HG02642 (cell line): Measurements from ENCODE around the gene ECT2L.
"Not testable (repeated sequence)": the region's sequence is repeated elsewhere in the genome, so short reads cannot be mapped to it uniquely, and the experiment has no call there.

Experiments
- ATAC-seq: cut with Tn5 transposase; IDR thresholded peaks from one replicate; pipeline ENCODE4 v1.9.1; 2021; ENCODE audit warnings: mild to moderate bottlenecking; ENCODE audit not compliant: unreplicated experiment, poor library complexity

ECT2L gene

DNA sequence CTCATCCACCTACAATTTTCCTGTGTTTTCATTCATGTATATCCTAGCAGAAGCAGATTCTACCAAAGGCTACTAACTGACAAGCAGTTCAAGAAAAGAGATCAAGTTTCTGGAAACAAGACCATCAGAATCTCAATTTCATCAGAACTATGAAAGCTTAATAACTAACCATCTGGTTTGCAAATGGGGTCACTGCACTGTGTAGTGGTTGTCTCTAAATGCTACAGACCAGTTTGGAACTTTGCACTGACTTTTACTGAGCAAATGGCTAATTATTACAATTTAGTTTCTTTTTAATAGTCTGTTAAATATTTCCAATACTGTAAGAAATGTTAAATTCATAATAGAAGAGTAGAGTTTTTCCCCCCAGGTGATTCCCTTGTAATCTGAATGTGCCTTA, 127.7 kb downstream of the ECT2L start:
- ATAC-seq = peak; percentile 45

DNA sequence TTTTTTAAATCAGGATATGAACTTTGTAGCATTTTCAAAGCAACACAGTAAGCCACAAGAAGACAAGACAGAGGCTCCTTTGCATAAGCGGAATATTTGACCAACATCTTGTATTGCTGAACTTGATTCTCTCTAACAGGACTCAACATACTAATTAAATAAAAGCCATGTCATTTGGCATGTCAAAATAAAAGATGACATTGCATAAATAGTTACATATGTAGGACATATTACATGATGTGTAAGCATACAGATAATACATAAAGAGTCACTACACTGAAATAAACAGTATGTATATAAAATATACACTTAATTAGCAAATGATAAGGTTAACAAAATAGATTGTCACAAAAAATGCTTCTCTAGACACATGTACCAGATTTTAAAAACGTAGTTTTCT, 129.9 kb downstream of the ECT2L start:
- no peak for ATAC-seq

DNA sequence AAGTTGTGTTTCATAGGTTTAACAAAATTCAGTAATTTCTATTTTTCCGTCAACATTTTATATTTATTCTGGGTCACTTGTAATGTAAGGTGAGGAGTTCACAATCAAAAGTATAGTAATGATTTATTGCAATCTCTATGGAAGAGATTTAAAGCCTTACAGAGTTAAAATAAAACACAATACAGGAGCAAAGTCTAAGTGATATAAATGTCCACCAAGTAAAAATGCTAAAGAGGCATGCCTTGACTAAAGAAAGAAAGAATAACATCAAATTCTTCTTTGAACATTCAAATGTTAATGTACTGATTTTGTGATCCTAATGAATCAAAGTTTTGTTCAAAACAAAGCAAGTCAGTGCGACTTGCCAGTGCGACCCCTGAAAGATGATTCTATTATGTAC, 130.7 kb downstream of the ECT2L start:
- no peak for ATAC-seq

DNA sequence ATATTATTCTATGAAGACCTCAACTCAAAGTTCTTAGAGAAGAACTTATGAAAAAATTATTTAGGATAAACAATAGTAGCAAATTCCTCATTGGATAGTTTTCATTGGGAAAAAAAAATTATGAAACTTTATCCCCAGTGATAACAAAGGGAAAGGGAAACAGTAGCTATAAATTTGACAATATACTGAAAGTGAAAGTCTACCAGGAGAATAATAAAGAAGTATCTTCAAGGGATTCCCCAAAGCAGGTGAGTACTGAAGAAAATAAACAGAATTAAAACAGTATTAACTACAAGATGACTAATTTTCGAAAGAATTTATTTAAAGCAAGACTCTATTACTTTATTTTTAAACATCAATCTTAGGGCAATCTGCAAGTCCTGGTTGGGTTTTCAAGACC, 135.8 kb downstream of the ECT2L start:
- no peak for ATAC-seq

DNA sequence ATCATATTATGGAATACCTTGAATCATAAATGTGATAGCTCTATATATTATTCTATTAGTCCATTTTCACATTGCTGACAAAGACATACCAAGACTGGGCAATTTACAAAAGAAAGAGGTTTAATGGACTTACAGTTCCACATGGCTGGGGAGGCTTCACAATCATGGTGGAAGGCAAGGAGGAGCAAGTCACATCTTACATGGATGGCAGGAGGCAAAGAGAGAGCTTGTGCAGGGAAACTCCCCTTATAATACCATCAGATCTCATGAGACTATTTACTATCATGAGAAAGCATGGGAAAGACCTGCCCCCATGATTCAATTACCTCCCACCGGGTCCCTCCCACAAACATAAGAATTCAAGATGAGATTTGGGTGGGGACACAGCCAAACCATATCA, 141.0 kb downstream of the ECT2L start:
- not testable (repeated sequence) for ATAC-seq

DNA sequence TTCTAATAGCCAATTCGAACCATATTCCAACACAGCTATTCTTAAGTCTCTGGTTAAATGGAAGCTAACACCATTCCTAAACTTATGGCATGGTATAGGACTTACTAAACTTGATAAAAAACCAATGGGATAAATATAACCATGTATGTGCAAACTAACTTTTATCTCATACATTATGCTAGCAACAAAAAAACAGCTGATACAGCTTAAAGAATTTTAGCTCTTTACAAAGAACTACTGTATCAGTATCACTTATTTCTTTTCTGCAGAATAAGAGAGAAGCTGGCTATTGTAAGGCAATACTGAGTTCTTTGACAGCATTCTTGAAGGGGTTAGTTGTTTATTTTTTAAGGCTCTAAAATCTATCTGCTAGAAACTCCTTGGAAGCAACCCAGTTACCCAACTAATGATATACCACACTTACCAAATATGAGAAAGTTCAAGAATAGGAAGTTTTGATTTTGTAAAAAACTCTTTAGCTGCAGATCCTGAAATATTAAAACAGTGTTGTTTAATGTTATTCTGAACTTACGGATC, 147.3 kb downstream of the ECT2L start:
- no peak for ATAC-seq

DNA sequence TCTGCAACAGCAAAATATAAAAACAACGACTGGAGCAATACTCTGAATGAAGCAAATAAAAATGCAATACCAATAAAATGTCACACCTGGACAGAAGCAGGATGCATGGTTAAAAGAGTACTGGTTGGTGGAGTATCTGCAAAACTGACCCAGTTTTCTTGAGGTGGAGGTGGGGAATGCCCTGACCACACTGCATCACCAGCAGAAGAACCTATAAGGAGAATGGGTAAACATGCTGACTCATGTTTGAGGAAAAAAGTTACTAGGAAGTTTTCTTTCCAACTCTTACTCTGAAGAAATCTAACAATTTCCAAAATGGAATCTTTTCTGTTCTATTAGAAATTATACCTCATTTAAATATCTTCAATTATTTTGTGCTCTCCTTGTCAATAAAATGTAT, 148.5 kb downstream of the ECT2L start:
- no peak for ATAC-seq

DNA sequence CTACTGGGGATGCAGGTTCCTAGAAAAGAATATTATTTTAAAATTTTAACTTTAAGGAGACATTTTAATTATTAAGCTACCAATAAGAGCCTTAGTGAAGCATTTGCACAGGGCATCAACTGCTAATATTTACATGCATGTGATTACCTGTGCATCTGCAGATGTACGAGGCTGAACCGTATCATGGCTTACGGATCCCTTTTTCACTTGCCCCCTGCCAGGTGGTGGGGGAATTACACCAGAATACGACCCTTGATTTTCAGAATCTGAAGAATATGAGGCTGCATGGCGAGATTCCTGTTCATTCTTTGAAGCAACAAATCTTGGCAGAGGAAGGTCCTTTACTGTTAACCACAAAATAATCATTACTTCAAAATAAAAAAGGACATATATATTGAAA, 149.5 kb downstream of the ECT2L start:
- ATAC-seq = no peak

DNA sequence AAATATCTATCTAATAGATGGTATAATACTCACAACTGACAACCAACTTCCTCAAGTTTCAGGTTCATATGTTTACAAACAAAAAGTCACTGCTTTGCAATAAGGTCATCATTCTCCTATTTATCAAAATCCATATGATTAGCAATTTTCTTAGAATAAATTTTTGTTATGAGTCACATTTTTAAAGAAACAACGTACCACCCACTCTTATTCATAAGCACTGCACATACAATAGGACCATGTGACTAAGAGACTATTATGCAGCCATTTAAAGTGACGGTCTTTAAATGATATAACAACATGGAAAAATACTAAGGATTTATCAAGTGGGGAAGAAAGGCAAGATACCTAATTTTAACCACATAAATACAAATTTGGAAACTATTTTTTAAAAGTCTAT, 152.1 kb downstream of the ECT2L start:
- no peak for ATAC-seq

DNA sequence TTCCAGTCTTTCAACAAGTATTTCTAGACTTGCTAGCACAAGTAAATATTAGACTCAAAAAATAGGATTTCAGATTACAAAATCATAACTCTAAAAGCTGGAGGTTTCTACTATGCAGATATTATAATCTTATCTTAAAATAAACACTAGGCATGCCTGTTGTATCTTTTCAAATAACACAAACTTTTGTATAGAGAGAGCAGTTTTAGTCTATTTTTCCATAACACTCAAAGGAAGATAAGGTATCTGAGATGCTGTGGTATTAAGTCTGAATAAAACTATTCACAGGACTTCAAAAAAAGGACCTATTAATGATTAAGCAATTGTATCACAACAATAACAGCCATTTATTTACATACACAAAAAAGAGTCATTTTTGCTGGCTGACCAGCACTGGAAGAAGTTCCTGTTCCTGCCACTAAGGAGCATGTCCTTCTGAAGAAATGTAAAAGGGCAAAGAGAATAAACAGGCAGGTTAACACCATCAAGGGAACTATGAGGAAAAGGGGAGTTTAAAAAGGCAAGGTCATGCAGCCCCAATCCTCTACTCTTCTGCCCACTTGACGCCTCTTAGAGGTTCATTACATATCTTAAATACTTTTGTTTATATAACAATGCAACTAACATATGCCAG, 152.8 kb downstream of the ECT2L start:
- ATAC-seq = no peak

DNA sequence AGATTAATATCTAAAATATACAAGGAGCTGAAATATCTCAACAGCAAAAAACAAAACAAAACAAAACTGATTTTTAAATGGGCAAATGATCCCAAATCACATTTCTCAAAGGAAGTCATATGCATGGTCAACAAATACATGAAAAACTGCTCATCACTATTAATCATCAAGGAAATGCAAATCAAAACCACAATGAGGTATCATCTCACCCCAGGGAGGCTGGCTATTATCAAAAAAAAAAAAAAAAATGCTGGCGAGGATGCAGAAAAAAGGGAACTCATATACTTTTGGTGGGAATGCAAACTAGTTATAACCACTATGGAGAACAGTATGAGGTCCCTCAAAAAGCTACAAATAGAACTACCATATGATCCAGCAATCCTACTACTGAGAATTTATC, 157.6 kb downstream of the ECT2L start:
- ATAC-seq = no peak
